GM23338 (cell line): ENCODE measurements around the gene JMJD1C. TPM values are rescaled to one million over a fixed set of nuclear protein-coding genes. Genes with fewer than 3 reads are reported as not detected.

Experiments
- CREB1 ChIP-seq: fragments of 250-450 bp; sonication (Bioruptor Pico); IDR thresholded peaks from 2 replicates; pipeline ENCODE4 v1.5.0; 2020; ENCODE audit warnings: low read depth, mild to moderate bottlenecking, moderate library complexity
- EZH2 ChIP-seq: fragments of 200-600 bp; sonication (generic); IDR thresholded peaks from one replicate; pipeline ENCODE4 v1.8.0; 2017; ENCODE audit warnings: antibody characterized with exemption, mild to moderate bottlenecking, low read depth; ENCODE audit not compliant: unreplicated experiment
- NANOG ChIP-seq: IDR thresholded peaks from 2 replicates; pipeline ENCODE4 v1.6.1; 2016; ENCODE audit warnings: antibody characterized with exemption, borderline replicate concordance
- POLR2AphosphoS5 ChIP-seq: IDR thresholded peaks from 2 replicates; pipeline ENCODE4 v1.6.1; 2016; ENCODE audit warnings: antibody characterized with exemption, low read depth
- STAT1 ChIP-seq: IDR thresholded peaks from one replicate; pipeline ENCODE4 v1.6.1; 2016; ENCODE audit warnings: antibody characterized with exemption; ENCODE audit not compliant: unreplicated experiment
- ZNF114 ChIP-seq: fragments of 250-450 bp; sonication (Bioruptor Pico); IDR thresholded peaks from 2 replicates; pipeline ENCODE4 v1.5.0; 2020; ENCODE audit warnings: mild to moderate bottlenecking, moderate library complexity
- ZNF331 ChIP-seq: fragments of 250-450 bp; sonication (Bioruptor Pico); IDR thresholded peaks from 2 replicates; pipeline ENCODE4 v1.5.0; 2020; ENCODE audit warnings: low read depth, mild to moderate bottlenecking, moderate library complexity
- ZNF462 ChIP-seq: fragments of 250-450 bp; sonication (Bioruptor Pico); IDR thresholded peaks from 2 replicates; pipeline ENCODE4 v1.5.0; 2020; ENCODE audit warnings: mild to moderate bottlenecking, moderate library complexity
- polyA plus RNA-seq: library from polyadenylated mRNA; unstranded; fragments of >200 nt; fragmentation: Nextera tagmentation; extraction: Ambion mirVana; gene quantifications from 2 replicates; pipeline ENCODE4 v1.2.1, GENCODE V29; 2016
- total RNA-seq: library from RNA; depleted of rRNA; stranded (reverse); fragments of >200 nt; shearing (Covaris generic); gene quantifications from 2 replicates; pipeline ENCODE4 v1.2.3, GENCODE V29; 2014
- TF ChIP-seq, protein P1 (sequence below), 2 experiments: fragments of 200-600 bp in 1 of 2; sonication (generic) in 1 of 2; conservative IDR thresholded peaks; 2 replicates each; pipeline versions ENCODE4 v1.5.1 to v1.6.1; 2016 to 2017; ENCODE audit warnings: antibody characterized with exemption in 2 of 2, low read depth in 2 of 2, mild to moderate bottlenecking in 2 of 2, moderate library complexity in 1 of 2

JMJD1C gene
- total and polyA plus RNA-seq, 2 experiments from 2014 or later: 333 to 435 TPM

DNA sequence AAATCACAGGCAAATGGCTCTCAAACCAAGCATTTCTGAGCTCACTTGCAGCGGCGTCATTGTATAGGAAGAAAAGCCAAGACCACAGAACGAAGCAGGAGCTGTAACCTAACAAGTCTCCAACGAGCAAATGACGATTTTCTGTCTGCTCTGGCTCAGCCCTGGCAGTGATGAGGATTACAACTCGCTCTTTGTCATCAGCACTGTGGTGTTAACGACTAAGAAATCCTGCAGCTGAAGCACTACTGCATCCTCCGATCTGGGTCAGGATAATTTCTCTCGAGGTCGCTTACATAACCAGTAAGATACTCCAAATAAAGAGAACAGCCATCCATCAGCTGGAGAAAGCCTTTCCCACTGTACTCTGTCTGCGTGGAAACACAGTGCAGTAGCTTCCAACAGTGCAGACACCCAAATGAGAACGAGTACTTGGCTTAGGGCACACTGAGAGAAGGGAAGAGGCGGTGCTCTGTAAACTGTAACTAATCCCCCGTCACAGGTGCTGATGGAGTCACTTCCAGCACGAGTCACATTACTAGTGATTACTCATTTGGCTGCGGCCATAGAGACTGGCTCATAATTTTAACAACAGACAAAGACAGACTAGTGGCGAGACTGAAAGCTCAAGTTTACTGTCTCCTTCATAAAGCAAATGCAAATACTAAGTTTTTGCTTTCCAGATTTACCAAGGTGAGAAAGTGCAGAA lies 196.8 kb downstream of the JMJD1C start (continued):
- TF ChIP-seq ZNF462 (CRISPR knock-in tag) (no peak), ZNF331 (no peak), CREB1 (CRISPR knock-in tag) (peak; percentile 28; the same call in 1 of the 2 replicates), NANOG (no peak), ZNF114 (no peak), STAT1 (no peak), EZH2 (no peak), POLR2AphosphoS5 (peak; percentile 97)
- TF ChIP-seq, protein P1, sequence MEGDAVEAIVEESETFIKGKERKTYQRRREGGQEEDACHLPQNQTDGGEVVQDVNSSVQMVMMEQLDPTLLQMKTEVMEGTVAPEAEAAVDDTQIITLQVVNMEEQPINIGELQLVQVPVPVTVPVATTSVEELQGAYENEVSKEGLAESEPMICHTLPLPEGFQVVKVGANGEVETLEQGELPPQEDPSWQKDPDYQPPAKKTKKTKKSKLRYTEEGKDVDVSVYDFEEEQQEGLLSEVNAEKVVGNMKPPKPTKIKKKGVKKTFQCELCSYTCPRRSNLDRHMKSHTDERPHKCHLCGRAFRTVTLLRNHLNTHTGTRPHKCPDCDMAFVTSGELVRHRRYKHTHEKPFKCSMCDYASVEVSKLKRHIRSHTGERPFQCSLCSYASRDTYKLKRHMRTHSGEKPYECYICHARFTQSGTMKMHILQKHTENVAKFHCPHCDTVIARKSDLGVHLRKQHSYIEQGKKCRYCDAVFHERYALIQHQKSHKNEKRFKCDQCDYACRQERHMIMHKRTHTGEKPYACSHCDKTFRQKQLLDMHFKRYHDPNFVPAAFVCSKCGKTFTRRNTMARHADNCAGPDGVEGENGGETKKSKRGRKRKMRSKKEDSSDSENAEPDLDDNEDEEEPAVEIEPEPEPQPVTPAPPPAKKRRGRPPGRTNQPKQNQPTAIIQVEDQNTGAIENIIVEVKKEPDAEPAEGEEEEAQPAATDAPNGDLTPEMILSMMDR (conservative IDR thresholded peaks at IDR 0.05; ENCODE audit: low read depth in 2 of 2): no peak
